GM19043 (cell line): ENCODE data around the gene NHP2.
A peak's percentile ranks its signal among the peaks of the same experiment; 100 is the strongest.

Source experiments
- ATAC-seq: cut with Tn5 transposase; IDR thresholded peaks from one replicate; pipeline ENCODE4 v1.9.1; 2021; ENCODE audit warnings: low read depth; ENCODE audit not compliant: unreplicated experiment

Gene NHP2

DNA sequence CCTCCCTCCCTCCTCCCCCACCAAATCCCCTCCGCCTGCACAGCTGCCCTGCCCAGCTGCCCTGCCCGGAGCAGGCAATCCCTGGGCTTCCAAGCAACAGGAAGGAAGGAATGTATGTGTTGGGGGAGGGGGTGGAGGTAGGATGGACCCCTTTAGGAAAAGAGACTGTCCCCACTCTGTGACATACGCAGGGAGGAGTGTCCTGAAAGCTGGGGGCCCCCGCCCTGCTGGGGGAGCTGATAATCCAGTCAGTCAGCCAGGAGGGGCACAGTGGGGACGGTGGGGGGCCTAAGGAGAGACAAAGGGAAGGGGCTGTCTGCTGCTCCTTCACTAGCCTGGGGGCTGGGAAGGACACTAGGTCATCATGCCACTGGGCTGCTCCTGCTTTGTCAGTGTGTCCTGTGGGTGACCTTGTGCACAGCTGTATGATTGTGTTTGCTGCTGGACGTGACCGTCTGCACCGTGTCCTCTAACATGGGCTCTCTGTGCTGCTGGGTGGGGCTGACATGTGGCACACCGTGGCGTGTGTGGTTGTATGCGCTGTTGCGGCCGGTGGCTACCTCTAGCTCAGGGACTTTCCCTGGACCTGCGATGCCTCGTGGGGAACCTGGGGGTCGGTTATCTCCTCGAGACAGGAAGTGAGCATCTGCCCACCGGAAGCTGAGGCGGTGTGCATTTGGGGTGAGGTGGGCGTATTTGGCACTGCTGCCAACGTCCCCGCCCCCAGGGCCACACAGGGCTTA is 37.4 kb downstream of the NHP2 start:
- ATAC-seq: peak; percentile 29

GRCh38 chr5:178115814-178116142 is 37.9 kb downstream of the NHP2 start:
- no peak for ATAC-seq

DNA sequence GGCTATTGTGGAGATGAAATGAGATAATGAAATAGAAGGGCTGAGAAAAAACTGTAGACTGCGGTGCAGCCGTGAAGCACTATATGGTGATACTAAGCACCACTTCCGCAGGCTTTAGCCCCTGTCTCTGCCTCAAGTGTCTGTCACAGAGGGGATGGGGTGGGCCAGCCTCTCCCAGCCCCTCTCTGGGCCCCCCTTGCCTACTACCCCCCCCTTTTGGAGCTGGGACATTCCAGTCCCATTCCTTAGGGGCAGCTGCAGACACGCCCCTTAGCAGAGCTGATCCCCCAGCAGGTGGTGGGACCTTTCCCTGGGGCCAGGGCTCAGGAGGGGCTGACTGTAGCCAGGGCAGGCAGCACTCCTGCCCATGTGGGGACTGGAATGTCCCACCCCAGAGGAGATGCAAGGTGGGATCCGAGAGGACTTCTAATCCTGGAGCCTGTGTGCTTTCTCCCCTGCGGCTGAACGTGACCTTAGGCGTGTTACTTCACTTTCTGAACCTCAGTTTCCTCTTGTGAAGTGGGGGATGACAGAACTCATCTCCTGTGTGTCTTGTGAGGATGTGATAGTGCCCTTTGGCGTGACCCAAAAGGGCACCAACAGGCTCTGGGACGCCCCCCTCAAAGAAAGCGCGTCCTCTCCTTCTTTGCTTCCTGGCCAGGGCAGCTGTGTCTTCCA is 38.4 kb downstream of the NHP2 start:
- no peak for ATAC-seq

GRCh38 chr5:178114325-178115135 is 39.2 kb downstream of the NHP2 start:
- no peak for ATAC-seq

- ATAC-seq: no peak
Measured at GRCh38 chr5:178113841-178114324, 39.8 kb downstream of the NHP2 start.

- ATAC-seq: peak; percentile 56
Measured at GRCh38 chr5:178113141-178113787, 40.4 kb downstream of the NHP2 start, which contains the start of gene N4BP3. TSS of gene N4BP3 (plus strand) at chr5:178113532. CDS start at chr5:178119584, 6,052 bp downstream.

GRCh38 chr5:178112545-178112944 is 41.1 kb downstream of the NHP2 start:
- ATAC-seq: no peak

DNA sequence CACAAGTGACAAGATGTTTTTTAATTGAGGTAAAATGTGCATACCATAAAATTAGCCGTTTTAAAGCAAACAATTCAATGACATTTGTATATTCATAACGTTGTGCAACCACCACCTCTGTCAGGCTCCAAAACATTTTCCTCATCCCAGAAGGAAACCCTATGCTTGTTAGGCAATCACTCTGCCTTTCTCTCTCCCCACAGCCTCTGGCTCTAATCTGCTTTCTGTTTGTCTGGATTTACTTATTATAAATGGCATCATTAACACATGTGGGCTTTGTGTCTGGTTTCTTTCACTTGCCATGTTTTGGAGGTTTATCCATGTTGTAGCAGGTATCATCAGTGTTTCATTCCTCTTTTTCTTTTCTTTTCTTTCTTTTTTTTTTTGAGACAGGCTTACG is 41.8 kb downstream of the NHP2 start:
- ATAC-seq: no peak

DNA sequence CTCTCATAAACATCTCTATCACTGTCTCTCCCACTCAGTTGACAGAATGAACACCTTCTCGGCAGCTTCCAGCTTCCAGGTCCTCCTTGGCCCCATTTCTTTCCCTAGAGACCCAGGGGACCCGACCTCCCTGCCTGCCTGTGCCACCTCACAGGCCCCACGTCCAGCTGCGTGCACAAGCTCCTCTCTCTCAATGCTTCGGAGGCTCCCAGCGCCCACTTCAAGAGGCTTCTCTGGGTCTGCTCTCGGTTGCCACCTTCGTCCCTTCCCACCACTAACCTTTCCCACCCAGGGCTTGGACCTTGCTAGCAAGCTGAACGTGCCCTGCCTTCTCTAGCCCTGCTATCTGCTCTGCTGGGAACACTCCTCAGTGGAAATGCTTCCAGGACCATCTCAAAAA is 43.2 kb downstream of the NHP2 start:
- ATAC-seq: no peak

GRCh38 chr5:178108966-178109365 is 44.7 kb downstream of the NHP2 start:
- ATAC-seq: no peak

- no peak for ATAC-seq
Measured at GRCh38 chr5:178108446-178108845, 45.2 kb downstream of the NHP2 start.

- no peak for ATAC-seq
Measured at GRCh38 chr5:178107756-178108310, 45.9 kb downstream of the NHP2 start.

DNA sequence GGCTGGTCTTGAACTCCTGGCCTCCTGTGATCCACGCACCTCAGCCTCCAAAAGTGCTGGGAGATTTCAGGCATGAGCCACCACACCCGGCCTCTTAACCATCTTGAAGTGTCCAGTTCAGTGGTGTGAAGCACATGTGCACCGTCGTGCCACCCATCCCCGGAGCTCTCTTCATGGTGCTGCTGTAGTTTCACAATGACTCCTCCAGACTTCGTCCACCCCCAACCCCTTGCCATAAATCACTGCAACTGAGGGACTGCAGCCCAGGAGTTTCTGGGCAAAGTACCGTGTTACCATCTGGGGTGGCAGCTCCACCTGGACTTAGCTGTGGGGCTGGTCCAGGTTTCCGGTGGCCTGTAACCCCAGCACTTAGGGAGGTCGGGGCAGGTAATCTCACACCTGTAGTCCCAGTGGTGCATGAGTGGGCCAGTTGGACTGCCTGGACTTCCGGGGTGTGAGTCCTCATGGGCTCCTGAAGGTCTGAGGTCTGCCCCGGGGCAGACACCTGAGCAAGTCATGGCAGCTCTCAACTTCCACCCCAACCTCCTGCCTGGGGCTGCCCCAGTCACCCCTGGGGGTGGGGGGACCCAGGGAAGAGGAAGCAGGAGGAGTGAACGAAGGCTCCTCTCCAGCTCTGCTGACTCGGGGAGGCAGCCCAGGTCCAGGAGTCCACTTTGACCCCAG is 47.0 kb downstream of the NHP2 start:
- no peak for ATAC-seq

DNA sequence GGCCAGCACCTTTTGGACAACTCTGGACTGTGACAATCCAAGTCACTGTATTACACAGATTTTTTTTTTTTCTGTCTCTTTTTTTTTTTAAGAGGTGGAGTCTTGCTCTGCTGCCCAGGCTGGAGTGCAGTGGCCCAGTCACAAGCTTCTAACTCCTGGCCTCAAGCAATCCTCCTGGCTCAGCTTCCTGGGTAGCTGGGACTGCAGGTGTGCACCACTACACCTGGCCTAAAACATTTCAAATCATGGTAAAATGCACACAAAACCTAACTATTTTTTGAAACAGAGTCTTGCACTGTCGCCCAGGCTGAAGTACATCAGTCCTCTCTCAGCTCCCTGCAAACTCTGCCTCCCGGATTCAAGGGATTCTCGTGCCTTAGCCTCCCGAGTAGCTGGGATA is 47.6 kb downstream of the NHP2 start:
- no peak for ATAC-seq

- ATAC-seq: no peak
Measured at GRCh38 chr5:178104492-178104891, 49.2 kb downstream of the NHP2 start.

GRCh38 chr5:178103612-178104011 is 50.1 kb downstream of the NHP2 start:
- ATAC-seq: no peak
